KBM-7 (cell line): ENCODE data around the gene OOSP4A.

Experiments used
- DNase-seq: peaks from one replicate; pipeline ENCODE4 v3.0.0-alpha.2; 2015
- in situ Hi-C: fragments of 300-500 bp; cut with MboI; formaldehyde crosslinking; loops from 2 replicates; pipeline ENCODE4 v1.14.3; 2020; ENCODE audit warnings: low sequenced_read_pairs, low pct_unique_long_range_greater_than_20kb, mixed read lengths

Gene OOSP4A

DNA sequence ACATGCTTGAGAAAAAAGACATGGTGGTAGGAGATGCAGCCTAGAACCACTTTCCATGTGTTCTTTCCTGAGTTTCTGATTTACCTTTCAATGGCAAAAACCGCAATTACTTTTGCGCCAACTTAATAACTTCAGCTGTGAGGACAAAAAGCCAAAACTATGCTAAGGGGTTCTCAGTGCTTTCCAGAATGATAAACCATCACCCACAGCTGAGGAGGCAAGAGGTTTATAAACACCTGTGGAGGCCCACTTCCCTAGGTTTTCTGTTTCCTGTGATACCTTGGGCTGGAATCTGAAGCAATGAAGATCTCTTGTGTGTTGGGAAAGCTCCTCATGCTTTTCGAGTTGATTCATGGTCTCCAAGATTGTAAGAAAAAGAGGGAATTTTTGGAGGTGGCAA, at the start of gene OOSP4A:
TSS of gene OOSP4A (plus strand) at position 301 of the 400 bp plus-strand sequence. CDS start at position 301, 0 bp downstream.
- in situ Hi-C loops = no loop called here
- DNase-seq = no peak

DNA sequence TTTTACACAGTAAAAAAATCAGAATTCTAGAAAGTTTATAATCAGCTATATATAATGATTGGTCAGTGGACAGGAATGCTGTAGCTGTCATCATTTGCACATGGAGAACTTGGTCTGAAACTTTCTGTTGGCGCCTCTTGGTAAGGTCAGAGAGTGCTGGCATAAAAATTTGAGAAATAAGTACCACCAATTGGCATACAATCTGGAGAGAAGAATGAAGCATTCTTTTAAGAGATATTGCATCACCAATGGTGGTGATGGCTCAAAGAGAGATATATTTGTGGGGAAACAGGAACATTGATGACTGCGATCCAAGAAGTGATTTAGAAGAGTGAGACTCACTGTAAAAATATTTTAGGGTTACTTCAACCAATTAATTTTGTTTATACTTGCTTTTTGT, 45.4 kb upstream of the OOSP4A start:
- in situ Hi-C loops = no loop called here
- DNase-seq = no peak

DNA sequence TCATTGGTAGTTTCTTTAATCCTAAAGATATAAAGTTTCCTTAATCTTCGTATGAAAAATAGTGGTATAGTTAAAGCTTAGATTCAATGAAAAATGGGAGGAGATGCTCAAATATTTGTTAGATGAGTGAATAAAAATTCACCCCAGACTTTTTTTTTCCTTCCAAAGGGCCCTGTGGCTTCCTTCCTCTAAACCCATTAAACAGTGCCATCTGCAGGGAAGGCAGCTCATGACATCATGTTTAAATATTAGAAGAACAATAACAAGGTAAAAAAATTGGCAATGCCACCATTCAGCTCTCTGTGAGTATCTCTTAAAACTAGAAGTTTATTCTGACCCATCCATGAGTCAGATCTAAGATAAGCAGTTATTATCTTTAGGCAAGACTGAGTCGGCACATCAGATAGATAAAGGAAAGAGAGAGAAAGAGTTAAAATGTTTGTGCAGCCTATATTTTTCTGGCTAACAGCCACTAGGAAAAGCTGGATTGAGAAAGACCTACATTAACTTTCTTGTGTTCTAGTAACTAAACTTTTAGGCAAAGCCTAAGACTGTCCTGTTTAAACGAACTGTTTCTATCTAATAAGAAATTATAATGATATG, 44.7 kb upstream of the OOSP4A start:
- in situ Hi-C loops = no loop called here
- DNase-seq = peak; percentile 63

DNA sequence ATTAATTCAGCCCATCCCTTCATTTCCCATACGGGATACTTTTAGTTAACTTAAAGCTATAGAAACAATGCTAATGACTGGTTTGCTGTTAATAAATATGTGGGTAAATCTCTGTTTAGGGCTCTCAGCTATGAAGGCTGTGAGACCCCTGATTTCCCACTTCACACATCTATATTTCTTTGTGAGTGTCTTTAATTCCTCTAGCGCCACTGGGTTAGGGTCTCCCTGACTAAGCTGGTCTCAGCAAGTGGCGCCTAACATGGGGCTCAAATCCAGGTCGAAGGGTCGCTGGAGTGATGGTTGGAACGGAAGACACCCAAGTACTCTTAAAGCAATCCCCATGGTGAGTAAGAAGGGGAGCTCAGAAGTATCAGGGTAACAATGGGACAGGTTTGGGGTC, 40.0 kb upstream of the OOSP4A start:
- in situ Hi-C loops = no loop called here
- no peak for DNase-seq

DNA sequence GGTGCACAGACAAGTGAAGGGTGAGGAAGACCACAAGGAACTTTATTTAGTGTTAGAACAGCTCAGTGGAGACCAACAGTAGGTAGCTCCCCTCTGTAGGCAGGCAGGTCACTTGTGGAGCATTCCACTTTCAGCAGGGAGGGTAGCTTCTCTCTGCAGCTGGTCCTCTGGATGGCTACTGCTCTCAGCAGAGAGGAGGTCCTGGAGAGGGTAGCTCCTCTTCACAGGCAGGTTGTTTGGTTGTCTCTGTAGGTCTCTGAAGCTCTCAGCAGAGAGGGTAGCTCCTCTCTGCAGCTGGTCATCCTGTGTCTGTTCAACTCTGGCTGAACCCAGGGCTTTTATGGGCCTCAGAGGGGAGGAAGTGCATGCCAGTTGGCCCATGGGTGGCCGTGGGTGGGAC, 32.1 kb upstream of the OOSP4A start:
- in situ Hi-C loops = no loop called here
- no peak for DNase-seq

DNA sequence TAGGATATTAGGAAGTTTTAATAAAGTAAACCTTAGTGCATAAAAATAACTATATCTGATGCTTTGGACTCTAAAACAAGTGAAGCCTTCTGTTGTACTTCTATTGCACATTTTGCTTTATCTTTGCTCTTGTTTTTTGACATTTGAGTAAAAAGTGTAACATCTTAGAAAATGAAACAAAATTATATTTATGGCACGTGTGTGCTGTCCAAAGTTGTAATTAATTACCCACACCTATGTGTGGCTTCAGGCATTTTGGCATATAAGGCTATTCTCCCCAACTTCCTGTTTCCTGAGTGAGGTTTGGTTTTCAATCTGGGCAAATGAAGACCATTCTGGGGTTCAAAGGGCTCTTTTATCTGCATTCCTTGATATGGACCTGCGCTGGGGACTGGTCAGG, 25.7 kb upstream of the OOSP4A start, which contains the start of gene OOSP1:
TSS of gene OOSP1 (plus strand) at position 301 of the 400 bp plus-strand sequence. CDS start at position 324, 23 bp downstream.
- no peak for DNase-seq
- in situ Hi-C loops = no loop called here

DNA sequence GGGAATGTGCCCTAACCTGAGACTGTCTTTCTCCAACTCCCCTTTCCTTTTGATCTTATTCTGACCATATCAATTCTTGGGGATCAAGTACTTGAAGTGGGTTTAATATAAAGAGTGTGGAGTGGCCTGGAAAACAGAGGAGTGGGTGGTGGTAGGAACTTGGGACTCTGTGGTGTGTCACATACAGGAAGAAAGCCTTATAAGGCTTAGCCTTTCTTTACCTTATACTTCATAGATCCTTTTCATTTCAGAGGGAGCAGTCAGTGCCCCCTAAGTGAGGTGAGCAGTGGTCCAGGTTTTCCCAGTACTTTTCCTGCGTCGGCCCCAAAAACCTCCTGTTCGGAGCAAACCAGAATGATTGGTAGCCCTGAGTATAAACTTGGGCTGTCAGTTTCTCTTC, 25.1 kb upstream of the OOSP4A start:
- in situ Hi-C loops = no loop called here
- DNase-seq = no peak

DNA sequence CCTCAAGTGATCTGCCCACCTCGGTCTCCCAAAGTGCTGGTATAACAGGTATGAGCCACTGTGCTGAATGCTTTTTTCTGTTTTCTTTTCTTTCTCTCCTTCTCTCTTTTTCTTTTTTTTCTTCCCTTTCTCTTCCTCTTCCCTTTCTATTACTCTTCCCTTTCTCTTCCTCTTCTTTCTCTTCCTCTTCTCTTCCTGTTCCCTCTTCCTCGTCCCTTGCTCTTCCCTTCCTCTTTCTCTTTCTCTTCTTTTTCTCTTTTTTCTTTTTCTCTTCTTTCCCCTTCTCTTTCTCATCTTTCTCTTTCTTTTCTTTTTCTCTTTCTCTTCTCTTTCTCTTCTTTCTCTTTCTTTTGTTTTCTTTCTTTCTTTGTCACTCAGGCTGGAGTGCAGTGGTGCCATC, 24.4 kb upstream of the OOSP4A start:
- in situ Hi-C loops = no loop called here
- no peak for DNase-seq

DNA sequence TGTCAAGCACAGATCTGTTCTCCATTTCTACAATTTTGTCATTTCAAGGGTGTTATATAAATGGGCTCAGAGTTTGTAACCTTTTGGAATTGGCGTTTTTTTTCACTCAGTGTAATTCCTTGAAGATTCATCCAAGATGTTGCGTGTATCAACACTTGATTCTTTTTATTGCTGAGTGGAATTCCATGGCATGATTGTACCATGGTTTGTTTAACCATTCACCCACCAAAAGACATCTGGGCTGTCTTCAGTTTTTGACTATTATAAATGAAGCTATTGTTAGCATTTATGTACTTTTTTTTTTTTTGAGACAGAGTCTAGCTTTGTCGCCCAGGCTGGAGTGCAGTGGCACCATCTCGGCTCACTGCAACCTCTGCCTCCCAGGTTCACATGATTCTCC, 22.7 kb upstream of the OOSP4A start:
- in situ Hi-C loops = no loop called here
- no peak for DNase-seq

DNA sequence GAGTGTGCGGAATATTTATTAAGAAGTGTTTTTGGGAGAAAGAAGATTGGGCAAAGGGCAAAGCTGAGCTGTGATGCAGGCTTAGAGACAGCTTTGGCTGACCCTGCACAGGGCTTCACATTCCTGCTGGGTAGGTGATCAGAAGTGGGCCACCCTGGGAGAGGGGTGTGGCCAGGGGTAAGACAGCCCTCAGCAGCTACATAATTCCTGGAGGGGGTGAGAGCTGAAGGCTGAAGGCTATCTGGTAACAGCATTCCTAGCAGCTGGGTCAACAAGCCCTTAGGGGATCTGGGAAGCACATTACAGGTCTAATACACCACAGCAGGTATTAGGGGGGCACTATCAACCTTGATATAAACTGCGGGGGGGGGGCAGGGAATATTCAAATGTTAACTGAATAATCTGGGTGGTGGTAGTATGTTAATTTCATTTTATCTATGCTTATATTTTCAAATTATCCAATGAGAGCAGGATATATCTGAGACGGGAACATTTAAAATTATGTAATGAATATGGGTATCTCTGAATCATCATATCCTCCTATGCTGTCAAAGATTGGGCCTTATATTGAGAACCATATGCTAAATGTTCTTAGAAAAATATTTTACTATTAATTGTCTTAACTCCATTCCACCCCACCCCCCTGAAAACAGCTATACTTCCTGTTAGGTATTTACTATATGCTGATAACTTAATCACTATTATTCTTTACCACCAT, 19.7 kb upstream of the OOSP4A start:
- DNase-seq = no peak
- in situ Hi-C loops = no loop called here

DNA sequence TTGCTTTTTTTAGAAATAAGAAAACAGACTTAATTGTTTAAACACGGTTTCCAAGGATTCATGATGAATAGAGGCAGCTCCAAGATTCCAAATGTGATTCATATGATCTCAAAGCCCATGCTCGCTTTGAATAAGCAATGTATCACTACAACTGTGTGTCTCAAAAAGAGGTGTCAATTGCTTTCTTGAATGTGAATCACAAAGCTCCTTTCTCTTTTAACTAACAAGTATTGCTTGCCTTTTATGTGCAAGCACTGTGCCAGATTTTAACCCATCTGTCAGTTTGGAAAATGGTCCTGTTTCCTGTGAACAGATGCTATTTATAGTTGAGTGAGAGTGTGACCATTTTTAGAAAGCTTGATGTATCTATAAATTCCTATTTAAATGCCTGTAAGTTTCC, 19.1 kb upstream of the OOSP4A start:
- peak; percentile 21 for DNase-seq
- in situ Hi-C loops = no loop called here

DNA sequence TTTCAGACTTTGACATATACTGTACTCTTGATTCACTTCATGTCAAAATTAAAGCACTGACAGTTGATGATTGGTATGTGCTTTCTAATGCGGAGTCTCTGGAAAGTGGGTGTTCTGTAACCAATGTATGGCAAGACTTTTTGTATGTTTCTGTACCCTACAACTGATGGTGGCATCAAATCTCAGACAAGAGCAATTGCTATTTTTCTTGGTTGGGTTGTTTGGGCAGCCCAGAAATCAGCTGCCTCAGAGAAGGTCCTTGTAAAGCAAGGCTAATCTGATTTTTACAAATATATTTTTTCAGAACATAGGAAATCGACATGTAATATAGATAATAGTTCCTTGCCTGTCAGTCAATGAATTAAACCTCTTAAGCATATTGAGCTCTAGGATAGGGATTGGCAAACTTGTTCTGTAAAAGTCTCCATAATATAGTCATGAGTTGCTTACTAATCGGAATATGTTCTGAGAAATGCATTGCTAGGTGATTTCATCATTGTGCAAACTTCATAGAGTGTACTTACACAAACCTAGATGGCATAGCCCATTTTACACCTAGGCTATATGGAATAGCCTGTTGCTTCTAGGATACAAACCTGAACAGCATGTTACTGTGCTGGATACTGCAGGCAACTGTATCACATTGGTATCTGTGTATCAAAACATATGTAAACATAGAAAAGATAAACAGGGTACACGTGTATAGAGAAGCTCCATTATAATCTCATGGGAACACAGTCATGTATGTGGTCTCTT, 10.2 kb upstream of the OOSP4A start:
- no peak for DNase-seq
- in situ Hi-C loops = no loop called here

DNA sequence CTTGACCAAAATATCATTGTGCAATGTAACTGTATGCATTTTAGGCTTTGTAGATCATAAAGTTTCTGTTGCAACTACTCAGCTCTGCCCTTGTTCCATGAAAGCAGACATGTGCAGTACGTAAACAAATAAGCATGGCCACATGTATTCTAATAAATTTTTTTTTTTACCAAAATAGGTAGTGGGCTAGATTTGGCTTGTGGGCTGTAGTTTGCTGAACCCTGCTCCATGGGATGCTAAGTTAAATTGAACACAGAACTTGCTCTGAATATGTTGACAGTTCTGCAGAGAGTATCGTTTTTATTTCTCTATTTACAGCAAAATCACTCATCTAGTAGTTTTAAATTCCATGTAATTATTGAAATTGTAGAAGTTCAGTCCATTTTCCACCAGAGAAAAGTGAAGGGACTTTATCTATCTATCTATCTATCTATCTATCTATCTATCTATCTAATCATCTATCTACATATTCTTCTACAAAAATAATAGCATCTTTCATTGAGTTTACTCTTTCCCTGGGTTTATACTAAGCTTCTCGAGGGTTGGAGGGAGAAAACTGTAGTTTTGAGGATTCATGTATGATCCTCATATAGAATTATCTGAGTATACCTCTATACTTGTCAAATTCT, 9.5 kb upstream of the OOSP4A start:
- in situ Hi-C loops = no loop called here
- no peak for DNase-seq

DNA sequence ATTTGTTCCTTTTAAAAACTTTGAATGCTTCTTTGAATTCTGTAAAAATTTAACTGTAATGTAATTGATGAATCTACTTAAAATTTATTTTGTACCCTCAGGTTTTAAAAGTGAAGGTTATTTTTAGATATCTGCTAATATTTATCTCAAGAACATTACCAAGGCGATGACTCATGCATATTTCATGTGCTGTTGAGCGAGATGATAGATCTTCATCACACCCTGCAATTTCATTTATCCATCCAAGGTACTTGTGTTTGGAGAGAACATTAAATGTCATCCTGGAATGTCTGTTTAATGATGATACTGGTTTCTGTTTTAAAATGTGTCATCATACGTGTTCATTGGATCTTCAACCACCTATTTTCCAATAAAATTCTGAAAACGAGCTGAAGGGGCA, 6.7 kb upstream of the OOSP4A start:
- in situ Hi-C loops = no loop called here
- DNase-seq = no peak

DNA sequence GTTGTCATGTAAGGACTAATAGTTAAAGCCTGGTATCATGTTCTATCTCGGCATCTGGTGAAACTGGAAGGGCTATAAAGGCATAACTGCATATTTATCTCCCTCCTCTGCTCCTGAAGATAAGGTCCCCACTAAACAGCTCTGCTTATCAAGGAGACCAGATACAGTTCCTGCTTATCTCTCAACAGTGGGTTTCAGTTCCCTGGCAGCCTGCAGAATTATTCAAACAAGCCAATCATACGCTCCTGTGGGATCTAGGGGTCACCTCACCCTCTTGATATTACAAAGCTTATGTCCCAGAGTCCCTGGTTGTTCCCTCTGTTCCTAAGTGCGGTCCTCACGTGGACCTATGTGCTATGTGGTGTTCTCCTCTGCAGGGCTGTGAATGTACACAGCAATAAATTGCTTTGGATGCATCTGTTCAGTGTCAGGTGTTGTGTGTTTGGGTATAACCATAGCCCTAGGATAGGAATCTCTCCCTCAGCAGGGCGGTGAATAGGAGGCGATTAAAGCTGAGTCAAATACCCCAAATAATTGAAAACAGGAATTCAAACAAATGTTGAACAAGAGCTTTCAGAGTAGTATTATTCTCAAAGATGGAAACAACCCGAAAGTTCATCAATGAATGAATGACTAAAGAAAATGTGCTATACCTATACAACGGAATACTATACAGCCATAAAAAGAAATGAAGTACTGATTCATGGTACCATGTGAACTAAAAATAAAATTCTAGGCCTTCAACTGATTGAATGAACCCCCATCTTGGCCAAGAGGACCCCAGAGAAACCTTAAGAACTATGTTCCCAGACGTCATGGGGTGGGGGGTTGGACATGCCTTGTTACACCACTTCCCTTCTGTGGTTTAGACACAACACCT, 3.1 kb upstream of the OOSP4A start:
- in situ Hi-C loops = no loop called here
- DNase-seq = peak; percentile 63

DNA sequence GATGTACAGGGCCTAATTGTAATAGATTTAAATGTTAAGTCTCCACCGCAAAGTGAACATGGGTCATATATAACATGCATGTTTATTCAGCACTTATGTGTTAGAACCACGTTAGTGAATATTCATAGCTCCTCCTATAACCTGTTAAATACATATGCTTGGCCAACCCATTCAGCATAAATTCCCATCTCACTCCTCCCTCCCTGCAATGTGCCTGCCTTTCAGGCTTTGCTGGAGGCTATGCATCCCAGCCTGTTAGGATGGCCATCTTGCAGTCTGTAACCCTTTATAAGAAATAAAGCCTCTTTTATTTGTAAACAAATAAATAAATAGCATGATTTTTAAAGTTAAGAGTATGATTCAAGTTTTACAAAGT, 1.7 kb upstream of the OOSP4A start:
- in situ Hi-C loops = no loop called here
- no peak for DNase-seq

DNA sequence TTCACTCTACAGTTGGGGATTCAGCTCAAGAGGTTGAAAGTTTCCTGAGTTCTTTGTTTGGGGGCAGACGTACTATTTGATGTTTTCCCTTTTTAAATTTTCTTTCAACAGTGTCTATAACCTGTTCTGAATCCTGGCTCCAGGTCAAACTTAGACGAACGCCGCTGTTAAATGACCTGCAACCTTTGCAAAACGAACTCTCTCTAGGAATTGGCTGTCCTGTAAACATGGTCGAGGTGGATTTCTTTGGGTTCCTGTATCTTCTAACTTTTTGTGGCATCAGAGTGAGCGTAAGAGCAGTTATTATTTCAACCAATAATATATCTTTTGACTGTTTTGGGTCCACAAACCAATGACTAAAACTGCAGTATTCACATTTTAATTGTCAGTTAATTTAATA, 1.6 kb downstream of the OOSP4A start:
- no peak for DNase-seq
- in situ Hi-C loops = no loop called here

DNA sequence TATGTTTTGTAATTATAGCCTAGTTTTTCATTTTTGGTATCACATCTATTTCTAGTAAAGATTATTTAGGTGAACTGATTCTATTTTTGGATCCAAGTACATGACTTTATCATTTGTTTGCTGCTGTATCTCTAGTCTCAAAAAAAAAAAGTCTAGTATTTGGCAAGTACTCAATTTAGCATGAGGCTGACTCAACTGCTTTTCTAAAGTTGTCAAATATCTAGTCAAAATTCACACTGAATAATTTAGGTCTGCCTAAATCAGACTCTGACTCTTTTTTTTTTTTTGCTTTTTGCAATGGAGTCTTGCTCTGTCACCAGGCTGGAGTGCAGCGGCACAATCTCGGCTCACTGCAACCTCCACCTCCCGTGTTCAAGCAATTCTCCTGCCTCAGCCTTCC, 2.4 kb downstream of the OOSP4A start:
- DNase-seq = no peak
- in situ Hi-C loops = no loop called here
